ENCODE data around the gene CHN1. TPM values are rescaled to one million over a fixed set of nuclear protein-coding genes. Genes with fewer than 3 reads are reported as not detected.

The CHN1 gene
- total RNA-seq, 5 donors from 2014 or later (not counting 1 experiment from before 2014, with no cell fraction given), result 1.4 to 3.2 (median 3.0) TPM

- Mint-ChIP-seq H3K4me1 (peaks cover 3 to 9% (median 7%) of the 10 kb centered on the region in 3 donors), H3K9me3 (no peaks in the 10 kb centered on the region), H3K27ac (no peak overlapping the region), H3K4me3 (no peak overlapping the region), H3K36me3 (no peaks in the 10 kb centered on the region), H3K27me3 (peaks cover 1 to 3% of the 10 kb centered on the region in 2 donors)
- Histone ChIP-seq H3K4me3 (ENCODE audit: control insufficient read depth in 1 of 2, extremely low read depth in 1 of 2, low read length in 1 of 2) (no peak overlapping the region), H3K36me3 (ENCODE audit: control insufficient read depth in 2 of 2, extremely low read depth in 1 of 2, insufficient read depth in 1 of 2, low read length in 1 of 2) (no peaks in the 10 kb centered on the region), H3K27ac (ENCODE audit: low read length) (no peak overlapping the region), H3K9me3 (no peaks in the 10 kb centered on the region), H3K27me3 (replicated peaks in 1 of 2; ENCODE audit: control insufficient read depth in 2 of 2, extremely low read depth in 1 of 2, insufficient read depth in 2 of 2, low read length in 1 of 2) (no peaks in the 10 kb centered on the region), H3K4me1 (ENCODE audit: control insufficient read depth in 1 of 2, extremely low read depth in 1 of 2, insufficient read depth in 2 of 2, low read length in 2 of 2) (peaks cover 0 to 3% of the 10 kb centered on the region in 2 experiments)
- ATAC-seq (replicated peaks in 1 of 4) (no peak), DNase-seq (no peak)
- no CpG with 5 or more reads among the region's 2 CpGs for WGBS (ENCODE audit: insufficient coverage)
- ChIA-PET POLR2A (no interaction called here), CTCF (interaction anchor here in 1 of 2 donors (2.1 kb wide), 1 partner anchor 236 kb away, joined by 7 read pairs; no protein-coding TSS in a partner anchor)
Measured at GRCh38 chr2:174985614-174986013, 19.6 kb downstream of the CHN1 start.

- Histone ChIP-seq H3K27me3 (replicated peaks in 1 of 2; ENCODE audit: control insufficient read depth in 2 of 2, extremely low read depth in 1 of 2, insufficient read depth in 2 of 2, low read length in 1 of 2) (no peaks in the 10 kb centered on the region), H3K27ac (ENCODE audit: low read length) (no peak overlapping the region), H3K4me3 (ENCODE audit: control insufficient read depth in 1 of 2, extremely low read depth in 1 of 2, low read length in 1 of 2) (no peak overlapping the region), H3K36me3 (ENCODE audit: control insufficient read depth in 2 of 2, extremely low read depth in 1 of 2, insufficient read depth in 1 of 2, low read length in 1 of 2) (no peaks in the 10 kb centered on the region), H3K4me1 (ENCODE audit: control insufficient read depth in 1 of 2, extremely low read depth in 1 of 2, insufficient read depth in 2 of 2, low read length in 2 of 2) (no peaks in the 10 kb centered on the region), H3K9me3 (no peaks in the 10 kb centered on the region)
- CTCF ChIA-PET, result interaction anchor here (0.6 to 2.1 kb wide), 4 partner anchors 234 to 286 kb away, joined by 3 to 7 read pairs (median 4); no protein-coding TSS in a partner anchor
- H3K9me3 Mint-ChIP-seq, result no peaks in the 10 kb centered on the region
- POLR2A ChIA-PET, result interaction anchor here in 1 of 2 donors (0.7 kb wide), 1 partner anchor 591 kb away, joined by 3 read pairs; no protein-coding TSS in a partner anchor
- WGBS (ENCODE audit: insufficient coverage), result no CpG with 5 or more reads among the region's 4 CpGs
- peaks cover 0 to 3% of the 10 kb centered on the region in 2 donors for H3K27me3 Mint-ChIP-seq
- DNase-seq (no peak), ATAC-seq (replicated peaks in 1 of 4) (no peak)
- H3K4me3 Mint-ChIP-seq, result no peak overlapping the region
- H3K4me1 Mint-ChIP-seq, result no peaks in the 10 kb centered on the region
- no peaks in the 10 kb centered on the region for H3K36me3 Mint-ChIP-seq
- H3K27ac Mint-ChIP-seq, result no peak overlapping the region
Measured at GRCh38 chr2:174984561-174984960, 20.6 kb downstream of the CHN1 start.

GRCh38 chr2:174981331-174981730 lies 23.9 kb downstream of the CHN1 start:
- Histone ChIP-seq H3K9me3 (no peaks in the 10 kb centered on the region), H3K4me3 (ENCODE audit: control insufficient read depth in 1 of 2, extremely low read depth in 1 of 2, low read length in 1 of 2) (no peak overlapping the region), H3K27me3 (replicated peaks in 1 of 2; ENCODE audit: control insufficient read depth in 2 of 2, extremely low read depth in 1 of 2, insufficient read depth in 2 of 2, low read length in 1 of 2) (no peaks in the 10 kb centered on the region), H3K36me3 (ENCODE audit: control insufficient read depth in 2 of 2, extremely low read depth in 1 of 2, insufficient read depth in 1 of 2, low read length in 1 of 2) (no peaks in the 10 kb centered on the region), H3K27ac (ENCODE audit: low read length) (no peak overlapping the region), H3K4me1 (ENCODE audit: control insufficient read depth in 1 of 2, extremely low read depth in 1 of 2, insufficient read depth in 2 of 2, low read length in 2 of 2) (no peaks in the 10 kb centered on the region)
- CTCF ChIA-PET, result interaction anchor here in 1 of 2 donors (0.7 kb wide), 1 partner anchor 42 kb away, joined by 3 read pairs; no protein-coding TSS in a partner anchor
- DNase-seq (no peak), ATAC-seq (replicated peaks in 1 of 4) (no peak)
- POLR2A ChIA-PET, result interaction anchor here in 1 of 2 donors (0.6 kb wide), 1 partner anchor 76 kb away, joined by 3 read pairs; no protein-coding TSS in a partner anchor
- 80% methylated on average over 1 of the region's 2 CpGs for WGBS (ENCODE audit: insufficient coverage)
- no peak overlapping the region for H3K27ac Mint-ChIP-seq
- H3K4me1 Mint-ChIP-seq, result no peaks in the 10 kb centered on the region
- H3K27me3 Mint-ChIP-seq, result peaks cover 0 to 7% of the 10 kb centered on the region in 2 donors
- H3K9me3 Mint-ChIP-seq, result no peaks in the 10 kb centered on the region
- H3K4me3 Mint-ChIP-seq, result no peak overlapping the region
- no peaks in the 10 kb centered on the region for H3K36me3 Mint-ChIP-seq

GRCh38 chr2:174979996-174980395 lies 25.2 kb downstream of the CHN1 start:
- H3K27ac Mint-ChIP-seq, result no peak overlapping the region
- no peak overlapping the region for H3K4me3 Mint-ChIP-seq
- H3K27me3 ChIP-seq (replicated peaks in 1 of 2; ENCODE audit: control insufficient read depth in 2 of 2, extremely low read depth in 1 of 2, insufficient read depth in 2 of 2, low read length in 1 of 2), result no peaks in the 10 kb centered on the region
- POLR2A ChIA-PET, result no interaction called here
- no peak overlapping the region for H3K4me3 ChIP-seq (ENCODE audit: control insufficient read depth in 1 of 2, extremely low read depth in 1 of 2, low read length in 1 of 2)
- no peak overlapping the region for H3K27ac ChIP-seq (ENCODE audit: low read length)
- H3K27me3 Mint-ChIP-seq, result peaks cover 1 to 6% of the 10 kb centered on the region in 2 donors
- CTCF ChIA-PET, result interaction anchor here in 1 of 2 donors (0.7 kb wide), 1 partner anchor 231 kb away, joined by 3 read pairs; no protein-coding TSS in a partner anchor
- no peaks in the 10 kb centered on the region for H3K36me3 ChIP-seq (ENCODE audit: control insufficient read depth in 2 of 2, extremely low read depth in 1 of 2, insufficient read depth in 1 of 2, low read length in 1 of 2)
- H3K9me3 Mint-ChIP-seq, result no peaks in the 10 kb centered on the region
- WGBS (ENCODE audit: insufficient coverage), result no CpG with 5 or more reads among the region's 1 CpG
- no peaks in the 10 kb centered on the region for H3K36me3 Mint-ChIP-seq
- peaks cover 2 to 6% (median 2%) of the 10 kb centered on the region in 3 donors for H3K4me1 Mint-ChIP-seq
- H3K4me1 ChIP-seq (ENCODE audit: control insufficient read depth in 1 of 2, extremely low read depth in 1 of 2, insufficient read depth in 2 of 2, low read length in 2 of 2), result no peaks in the 10 kb centered on the region
- no peaks in the 10 kb centered on the region for H3K9me3 ChIP-seq
- ATAC-seq (replicated peaks in 1 of 4) (no peak), DNase-seq (no peak)

- Mint-ChIP-seq H3K4me1 (peaks cover 2 to 6% (median 2%) of the 10 kb centered on the region in 3 donors), H3K36me3 (no peaks in the 10 kb centered on the region), H3K9me3 (no peaks in the 10 kb centered on the region), H3K27ac (no peak overlapping the region), H3K27me3 (peaks cover 1 to 12% of the 10 kb centered on the region in 2 donors), H3K4me3 (no peak overlapping the region)
- DNase-seq (no peak), ATAC-seq (replicated peaks in 1 of 4) (no peak)
- Histone ChIP-seq H3K9me3 (no peaks in the 10 kb centered on the region), H3K4me1 (ENCODE audit: control insufficient read depth in 1 of 2, extremely low read depth in 1 of 2, insufficient read depth in 2 of 2, low read length in 2 of 2) (no peaks in the 10 kb centered on the region), H3K27ac (ENCODE audit: low read length) (no peak overlapping the region), H3K4me3 (ENCODE audit: control insufficient read depth in 1 of 2, extremely low read depth in 1 of 2, low read length in 1 of 2) (no peak overlapping the region), H3K27me3 (replicated peaks in 1 of 2; ENCODE audit: control insufficient read depth in 2 of 2, extremely low read depth in 1 of 2, insufficient read depth in 2 of 2, low read length in 1 of 2) (no peaks in the 10 kb centered on the region), H3K36me3 (ENCODE audit: control insufficient read depth in 2 of 2, extremely low read depth in 1 of 2, insufficient read depth in 1 of 2, low read length in 1 of 2) (no peaks in the 10 kb centered on the region)
- POLR2A ChIA-PET, result no interaction called here
- no CpG with 5 or more reads among the region's 2 CpGs for WGBS (ENCODE audit: insufficient coverage)
- CTCF ChIA-PET, result no interaction called here
Measured at GRCh38 chr2:174977364-174977763, 27.8 kb downstream of the CHN1 start.

- no peak overlapping the region for H3K4me3 ChIP-seq (ENCODE audit: control insufficient read depth in 1 of 2, extremely low read depth in 1 of 2, low read length in 1 of 2)
- ChIA-PET CTCF (no interaction called here), POLR2A (no interaction called here)
- no peak overlapping the region for H3K27ac Mint-ChIP-seq
- DNase-seq, result no peak
- H3K9me3 ChIP-seq, result no peaks in the 10 kb centered on the region
- no peak overlapping the region for H3K27ac ChIP-seq (ENCODE audit: low read length)
- H3K36me3 Mint-ChIP-seq, result no peaks in the 10 kb centered on the region
- peaks cover 6 to 13% (median 7%) of the 10 kb centered on the region in 3 donors for H3K4me1 Mint-ChIP-seq
- no peaks in the 10 kb centered on the region for H3K36me3 ChIP-seq (ENCODE audit: control insufficient read depth in 2 of 2, extremely low read depth in 1 of 2, insufficient read depth in 1 of 2, low read length in 1 of 2)
- ATAC-seq (replicated peaks in 1 of 4), result no peak
- peaks cover 0 to 6% of the 10 kb centered on the region in 2 experiments for H3K4me1 ChIP-seq (ENCODE audit: control insufficient read depth in 1 of 2, extremely low read depth in 1 of 2, insufficient read depth in 2 of 2, low read length in 2 of 2)
- H3K27me3 Mint-ChIP-seq, result peaks cover 1 to 15% of the 10 kb centered on the region in 2 donors
- no peaks in the 10 kb centered on the region for H3K27me3 ChIP-seq (replicated peaks in 1 of 2; ENCODE audit: control insufficient read depth in 2 of 2, extremely low read depth in 1 of 2, insufficient read depth in 2 of 2, low read length in 1 of 2)
- no peak overlapping the region for H3K4me3 Mint-ChIP-seq
- no peaks in the 10 kb centered on the region for H3K9me3 Mint-ChIP-seq
- WGBS (ENCODE audit: insufficient coverage), result 100% methylated on average over 1 of the region's 4 CpGs
Measured at GRCh38 chr2:174974131-174974530, 31.1 kb downstream of the CHN1 start.
